Activated naive CD8-positive, alpha-beta T cell treated with anti-CD3 and anti-CD28 coated beads for 36 hours (primary cell): ENCODE data around the gene CRAT. TPM values are rescaled to one million over a fixed set of nuclear protein-coding genes. Genes with fewer than 3 reads are reported as not detected.
A peak's percentile ranks its signal among the peaks of the same experiment; 100 is the strongest.
"Not testable (repeated sequence)": the region's sequence is repeated elsewhere in the genome, so short reads cannot be mapped to it uniquely, and the experiment has no call there.

ENCODE experiments used
- DNase-seq: peaks from one replicate; pipeline ENCODE4 v3.0.0; 2021
- H3K27ac Mint-ChIP-seq: one replicate; pipeline ENCODE4 v1.8.0; 2022; ENCODE audit warnings: mild to moderate bottlenecking, moderate library complexity, mixed read lengths
- H3K27me3 Mint-ChIP-seq: one replicate; pipeline ENCODE4 v1.8.0; 2022; ENCODE audit warnings: mild to moderate bottlenecking, mixed read lengths
- H3K36me3 Mint-ChIP-seq: one replicate; pipeline ENCODE4 v1.8.0; 2021; ENCODE audit warnings: mild to moderate bottlenecking, mixed read lengths
- H3K4me1 Mint-ChIP-seq: one replicate; pipeline ENCODE4 v1.8.0; 2021; ENCODE audit warnings: mixed read lengths
- H3K4me3 Mint-ChIP-seq: one replicate; pipeline ENCODE4 v1.8.0; 2022; ENCODE audit warnings: mild to moderate bottlenecking, moderate library complexity, mixed read lengths
- H3K9me3 Mint-ChIP-seq: one replicate; pipeline ENCODE4 v1.8.0; 2022; ENCODE audit warnings: mixed read lengths
- total RNA-seq, 2 experiments: library from RNA; stranded (reverse); gene quantifications; one replicate each; pipeline ENCODE4 v1.2.3, GENCODE V29; 2021

The CRAT gene
- total RNA-seq, 2 experiments from 2014 or later, result 7.3 to 7.9 TPM

GRCh38 chr9:129128689-129129088 is 18.1 kb upstream of the CRAT start:
- Mint-ChIP-seq H3K36me3 (peaks cover 14% of the 10 kb centered on the region), H3K4me3 (no peak overlapping the region), H3K27me3 (no peaks in the 10 kb centered on the region), H3K4me1 (peaks cover 6% of the 10 kb centered on the region), H3K9me3 (no peaks in the 10 kb centered on the region), H3K27ac (no peak overlapping the region)
- no peak for DNase-seq

- Mint-ChIP-seq H3K4me1 (peaks cover 5% of the 10 kb centered on the region), H3K4me3 (no peak overlapping the region), H3K27ac (no peak overlapping the region), H3K36me3 (peaks cover 12% of the 10 kb centered on the region), H3K9me3 (no peaks in the 10 kb centered on the region), H3K27me3 (no peaks in the 10 kb centered on the region)
- DNase-seq, result no peak
Observed at GRCh38 chr9:129126749-129127618, 16.4 kb upstream of the CRAT start.

GRCh38 chr9:129125478-129125877 is 14.9 kb upstream of the CRAT start:
- H3K27ac Mint-ChIP-seq, result no peak overlapping the region
- H3K27me3 Mint-ChIP-seq, result no peaks in the 10 kb centered on the region
- H3K36me3 Mint-ChIP-seq, result peaks cover 5% of the 10 kb centered on the region
- H3K9me3 Mint-ChIP-seq, result no peaks in the 10 kb centered on the region
- no peaks in the 10 kb centered on the region for H3K4me1 Mint-ChIP-seq
- no peak for DNase-seq
- H3K4me3 Mint-ChIP-seq, result no peak overlapping the region

DNA sequence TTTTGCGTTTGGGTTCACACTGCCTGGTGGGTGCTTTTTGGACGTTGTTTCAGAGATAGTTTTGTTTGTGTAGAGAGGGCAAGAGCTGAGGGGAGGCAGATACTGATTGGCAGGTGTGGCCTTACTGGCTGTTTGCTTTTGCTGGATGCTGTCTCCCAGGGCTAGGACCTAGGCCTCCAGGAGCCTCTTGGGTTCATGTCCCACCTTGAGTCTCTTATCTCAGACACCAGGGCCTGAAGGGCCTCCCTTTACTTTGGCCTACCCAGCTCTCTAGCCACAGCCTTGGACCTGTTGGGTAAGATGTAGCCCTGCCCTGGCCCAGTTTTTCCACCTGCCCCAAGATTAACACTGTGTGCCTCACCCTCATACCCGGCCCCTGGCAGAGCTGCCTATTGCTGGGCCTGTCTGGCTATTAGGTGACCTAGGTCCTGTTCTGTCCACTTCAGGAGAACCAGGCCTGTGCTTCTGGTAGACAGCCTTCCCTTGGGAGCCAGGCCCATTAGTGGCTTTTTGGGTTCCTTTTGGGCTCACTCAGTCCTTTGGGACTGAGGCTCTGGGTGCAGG is 14.0 kb upstream of the CRAT start:
- no peaks in the 10 kb centered on the region for H3K4me1 Mint-ChIP-seq

DNA sequence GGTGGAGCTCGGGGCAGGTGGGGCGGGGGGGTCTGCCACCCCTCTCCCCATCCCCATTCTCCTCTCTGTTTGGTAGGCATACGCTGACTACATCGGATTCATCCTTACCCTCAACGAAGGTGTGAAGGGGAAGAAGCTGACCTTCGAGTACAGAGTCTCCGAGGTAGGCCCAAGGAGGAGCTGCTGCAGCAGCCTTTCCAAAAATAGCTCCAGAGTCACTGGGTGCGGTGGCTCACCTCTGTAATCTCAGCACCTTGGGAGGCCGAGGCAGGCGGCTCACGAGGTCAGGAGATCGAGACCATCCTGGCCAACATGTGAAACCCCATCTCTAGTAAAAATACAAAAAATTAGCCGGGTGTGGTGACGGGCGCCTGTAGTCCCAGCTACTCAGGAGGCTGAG is 12.4 kb upstream of the CRAT start:
- H3K4me1 Mint-ChIP-seq, DNase-seq, H3K36me3 Mint-ChIP-seq, H3K4me3 Mint-ChIP-seq, H3K27ac Mint-ChIP-seq, H3K27me3 Mint-ChIP-seq, H3K9me3 Mint-ChIP-seq: not testable (repeated sequence)

More for the DNA sequence above, 14.0 kb upstream of the CRAT start:
- H3K36me3 Mint-ChIP-seq, result peaks cover 5% of the 10 kb centered on the region
- no peak overlapping the region for H3K4me3 Mint-ChIP-seq
- no peaks in the 10 kb centered on the region for H3K27me3 Mint-ChIP-seq
- no peak for DNase-seq
- H3K9me3 Mint-ChIP-seq, result no peaks in the 10 kb centered on the region
- no peak overlapping the region for H3K27ac Mint-ChIP-seq

DNA sequence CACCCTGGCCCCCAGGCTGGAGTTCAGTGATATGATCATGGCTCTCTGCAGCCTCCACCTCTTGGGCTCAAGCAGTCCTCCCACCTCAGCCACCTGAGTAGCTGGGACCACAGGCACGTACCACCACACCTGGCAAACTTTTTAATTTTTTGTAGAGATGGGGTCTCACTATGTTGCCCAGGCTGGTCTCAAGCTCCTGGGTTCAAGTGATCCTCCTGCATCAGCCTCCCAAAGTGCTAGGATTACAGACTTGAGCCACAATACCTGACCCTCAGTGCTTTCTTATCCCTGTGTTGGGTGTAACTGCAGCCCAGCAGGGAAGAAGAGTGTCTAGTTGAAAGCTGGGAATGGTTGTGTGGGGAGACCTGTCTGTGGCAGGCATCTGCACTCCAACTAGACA is 11.5 kb upstream of the CRAT start:
- no peak overlapping the region for H3K4me3 Mint-ChIP-seq
- no peaks in the 10 kb centered on the region for H3K9me3 Mint-ChIP-seq
- no peak overlapping the region for H3K27ac Mint-ChIP-seq
- H3K4me1 Mint-ChIP-seq, result no peaks in the 10 kb centered on the region
- no peak for DNase-seq
- no peaks in the 10 kb centered on the region for H3K27me3 Mint-ChIP-seq
- peaks cover 9% of the 10 kb centered on the region for H3K36me3 Mint-ChIP-seq

DNA sequence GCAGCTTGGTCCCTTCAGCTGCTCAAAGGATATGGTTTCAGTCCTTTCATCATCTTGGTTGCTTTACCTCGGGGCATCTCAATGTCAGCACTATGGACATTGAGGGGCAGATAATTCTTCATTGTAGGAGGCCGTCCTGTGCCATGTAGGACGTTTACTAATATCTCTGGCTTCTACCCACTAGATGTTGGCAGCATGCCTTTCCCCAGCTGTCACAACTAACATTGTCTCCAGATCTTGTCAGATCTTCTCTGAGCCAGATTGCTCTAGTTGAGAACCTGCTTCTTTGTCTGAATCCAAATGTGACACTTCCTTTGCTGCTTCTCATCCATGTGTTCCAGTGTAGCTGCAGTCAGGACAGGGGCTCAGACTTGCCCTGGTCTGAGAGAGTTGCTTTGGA is 10.9 kb upstream of the CRAT start:
- Mint-ChIP-seq H3K4me3 (no peak overlapping the region), H3K36me3 (peaks cover 9% of the 10 kb centered on the region), H3K27me3 (no peaks in the 10 kb centered on the region), H3K27ac (no peak overlapping the region), H3K9me3 (no peaks in the 10 kb centered on the region), H3K4me1 (no peaks in the 10 kb centered on the region)
- no peak for DNase-seq

GRCh38 chr9:129118799-129119198 is 8.2 kb upstream of the CRAT start:
- H3K27ac Mint-ChIP-seq, result no peak overlapping the region
- no peaks in the 10 kb centered on the region for H3K9me3 Mint-ChIP-seq
- no peak overlapping the region for H3K4me3 Mint-ChIP-seq
- peaks cover 13% of the 10 kb centered on the region for H3K4me1 Mint-ChIP-seq
- no peak for DNase-seq
- peaks cover 9% of the 10 kb centered on the region for H3K36me3 Mint-ChIP-seq
- no peaks in the 10 kb centered on the region for H3K27me3 Mint-ChIP-seq

- Mint-ChIP-seq H3K4me1 (peaks cover 33% of the 10 kb centered on the region), H3K4me3 (no peak overlapping the region), H3K36me3 (peaks cover 3% of the 10 kb centered on the region), H3K9me3 (no peaks in the 10 kb centered on the region), H3K27me3 (no peaks in the 10 kb centered on the region), H3K27ac (no peak overlapping the region)
- DNase-seq, result no peak
Observed at GRCh38 chr9:129113645-129114304, 3.2 kb upstream of the CRAT start.

- Mint-ChIP-seq H3K4me3 (peak overlapping the region; percentile 95), H3K4me1 (peaks cover 33% of the 10 kb centered on the region)
- not testable (repeated sequence) for H3K27me3 Mint-ChIP-seq, H3K27ac Mint-ChIP-seq, H3K9me3 Mint-ChIP-seq, H3K36me3 Mint-ChIP-seq, DNase-seq
Observed at GRCh38 chr9:129112526-129112925, 1.9 kb upstream of the CRAT start.

- H3K27me3 Mint-ChIP-seq, result no peaks in the 10 kb centered on the region
- H3K36me3 Mint-ChIP-seq, result no peaks in the 10 kb centered on the region
- H3K4me1 Mint-ChIP-seq, result peaks cover 33% of the 10 kb centered on the region
- H3K4me3 Mint-ChIP-seq, result peak overlapping the region; percentile 95
- no peaks in the 10 kb centered on the region for H3K9me3 Mint-ChIP-seq
- DNase-seq, result peak; percentile 40
- H3K27ac Mint-ChIP-seq, result peak overlapping the region; percentile 93
Observed at GRCh38 chr9:129111528-129112151, 1.0 kb upstream of the CRAT start.

DNA sequence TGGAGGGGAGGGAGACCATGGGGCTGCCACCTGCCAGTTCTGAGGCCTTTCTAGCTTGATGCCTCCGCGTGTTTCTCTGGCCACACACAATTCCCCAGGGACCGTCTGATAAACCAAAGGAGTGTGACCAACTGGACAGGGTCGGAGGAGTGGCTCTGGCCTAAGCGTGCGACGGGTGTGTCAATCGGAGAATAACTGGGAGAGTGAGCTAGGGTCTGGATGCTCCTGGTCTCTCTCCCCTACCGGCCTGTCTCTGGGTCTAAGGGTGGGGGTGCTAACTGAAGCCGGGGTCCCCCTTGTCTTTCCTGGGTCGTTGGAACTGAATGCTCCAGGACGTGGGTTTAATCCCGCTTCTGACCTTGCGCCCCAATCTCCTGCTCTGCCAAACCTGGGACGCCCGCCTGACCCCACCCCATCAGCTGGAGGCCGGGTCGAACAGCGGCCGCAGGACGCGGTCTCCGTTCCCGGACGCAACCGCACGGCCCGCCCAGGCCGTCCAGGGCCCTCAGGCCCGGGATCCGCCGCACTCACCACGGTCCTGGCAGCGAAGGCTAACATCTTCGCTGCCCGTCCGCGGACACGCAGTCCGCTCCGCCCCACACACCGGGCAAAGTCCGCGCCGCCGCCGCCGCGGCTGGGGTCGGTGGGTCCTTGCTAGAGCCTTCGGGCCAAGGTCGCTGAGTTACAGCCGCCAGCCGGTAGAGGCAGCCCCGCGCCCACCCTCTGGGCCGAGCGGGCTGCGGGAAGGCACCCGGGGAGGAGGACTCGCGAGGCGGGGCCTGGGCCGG is 447 bp downstream of the CRAT start:
- DNase-seq, result no peak

DNA sequence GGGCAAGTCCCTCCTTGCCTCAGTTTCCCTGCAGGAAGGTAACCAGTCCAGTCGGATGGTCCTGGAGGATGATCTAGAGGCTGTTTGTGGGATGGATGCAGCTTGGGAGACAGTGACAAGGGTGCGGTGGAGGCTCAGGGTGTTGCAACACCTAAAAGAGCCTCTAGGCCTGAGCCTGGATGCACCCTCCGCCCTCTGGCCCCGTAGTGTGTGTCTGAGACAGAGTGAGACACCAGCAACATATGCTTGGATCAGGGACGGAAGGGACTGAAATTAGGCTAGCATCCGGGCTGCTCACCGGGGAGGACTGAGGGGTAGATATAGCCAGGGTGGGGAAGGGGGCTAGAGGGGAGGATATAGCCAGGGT is 1.1 kb downstream of the CRAT start:
- peaks cover 24% of the 10 kb centered on the region for H3K4me1 Mint-ChIP-seq
- no peak overlapping the region for H3K27ac Mint-ChIP-seq
- H3K9me3 Mint-ChIP-seq, result no peaks in the 10 kb centered on the region
- DNase-seq, result no peak
- no peaks in the 10 kb centered on the region for H3K27me3 Mint-ChIP-seq
- peak overlapping the region; percentile 67 for H3K4me3 Mint-ChIP-seq
- no peaks in the 10 kb centered on the region for H3K36me3 Mint-ChIP-seq

More for the DNA sequence above, 447 bp downstream of the CRAT start:
- peak overlapping the region; percentile 95 for H3K4me3 Mint-ChIP-seq
- H3K36me3 Mint-ChIP-seq, result no peaks in the 10 kb centered on the region
- H3K27ac Mint-ChIP-seq, result no peak overlapping the region
- H3K27me3 Mint-ChIP-seq, result no peaks in the 10 kb centered on the region
- H3K9me3 Mint-ChIP-seq, result no peaks in the 10 kb centered on the region
- H3K4me1 Mint-ChIP-seq, result peaks cover 30% of the 10 kb centered on the region

- Mint-ChIP-seq H3K27me3 (no peaks in the 10 kb centered on the region), H3K4me3 (peak overlapping the region; percentile 67), H3K27ac (no peak overlapping the region), H3K4me1 (peaks cover 21% of the 10 kb centered on the region), H3K36me3 (no peaks in the 10 kb centered on the region), H3K9me3 (no peaks in the 10 kb centered on the region)
- DNase-seq, result no peak
Observed at GRCh38 chr9:129108805-129109536, 1.6 kb downstream of the CRAT start.
